Neural progenitor cell (in vitro differentiated cells): Measurements from ENCODE around the gene IQSEC1. TPM values are rescaled to one million over a fixed set of nuclear protein-coding genes. Genes with fewer than 3 reads are reported as not detected.

Experiments
- DNase-seq: peaks from one replicate; pipeline ENCODE4 v3.0.0-alpha.2; 2016; ENCODE audit warnings: low spot score
- H2AFZ ChIP-seq: fragments of 200-600 bp; sonication (generic); replicated peaks from 2 replicates; pipeline ENCODE4 v1.6.1; 2016; ENCODE audit warnings: antibody characterized with exemption
- H3F3A ChIP-seq: fragments of 200-600 bp; sonication (generic); 2 replicates; pipeline ENCODE4 v1.6.1; 2016; ENCODE audit warnings: antibody characterized with exemption, low read depth
- H3K27ac ChIP-seq: fragments of 200-600 bp; sonication (generic); 2 replicates; pipeline ENCODE4 v1.5.1; 2016; ENCODE audit warnings: mild to moderate bottlenecking
- H3K27me3 ChIP-seq: fragments of 200-600 bp; sonication (generic); 2 replicates; pipeline ENCODE4 v1.6.1; 2016; ENCODE audit warnings: mild to moderate bottlenecking, moderate library complexity
- H3K36me3 ChIP-seq: fragments of 200-600 bp; sonication (generic); 2 replicates; pipeline ENCODE4 v1.5.1; 2016
- H3K4me1 ChIP-seq: fragments of 200-600 bp; sonication (generic); 2 replicates; pipeline ENCODE4 v1.6.1; 2016; ENCODE audit warnings: mixed run types
- H3K4me2 ChIP-seq: fragments of 200-600 bp; sonication (generic); 2 replicates; pipeline ENCODE4 v1.6.1; 2016
- H3K4me3 ChIP-seq: fragments of 200-600 bp; sonication (generic); 2 replicates; pipeline ENCODE4 v1.5.1; 2016
- H3K79me2 ChIP-seq: fragments of 200-600 bp; sonication (generic); 2 replicates; pipeline ENCODE4 v1.6.1; 2016; ENCODE audit warnings: low read depth
- H3K9ac ChIP-seq: fragments of 200-600 bp; sonication (generic); 2 replicates; pipeline ENCODE4 v1.6.1; 2016
- H3K9me3 ChIP-seq: fragments of 200-600 bp; sonication (generic); 2 replicates; pipeline ENCODE4 v1.5.1; 2016; ENCODE audit warnings: low read depth
- H4K20me1 ChIP-seq: fragments of 200-600 bp; sonication (generic); 2 replicates; pipeline ENCODE4 v1.6.1; 2016; ENCODE audit warnings: low read depth
- H3K27ac Mint-ChIP-seq: 3 replicates; pipeline ENCODE4 v1.8.0; 2021; ENCODE audit warnings: mixed read lengths
- H3K27me3 Mint-ChIP-seq: 2 replicates; pipeline ENCODE4 v1.8.0; 2022; ENCODE audit warnings: low read depth, mild to moderate bottlenecking, inconsistent platforms, moderate library complexity, mixed read lengths; ENCODE audit not compliant: insufficient read depth
- H3K36me3 Mint-ChIP-seq: 3 replicates; pipeline ENCODE4 v1.8.0; 2021; ENCODE audit warnings: mixed read lengths
- H3K4me1 Mint-ChIP-seq: 3 replicates; pipeline ENCODE4 v1.8.0; 2021; ENCODE audit warnings: mixed read lengths
- H3K4me3 Mint-ChIP-seq: 3 replicates; pipeline ENCODE4 v1.8.0; 2021; ENCODE audit warnings: mild to moderate bottlenecking, moderate library complexity, mixed read lengths
- H3K9me3 Mint-ChIP-seq: 3 replicates; pipeline ENCODE4 v1.8.0; 2020; ENCODE audit warnings: mixed read lengths
- EZH2 ChIP-seq: fragments of 200-600 bp; sonication (generic); IDR thresholded peaks from 2 replicates; pipeline ENCODE4 v1.6.1; 2017; ENCODE audit warnings: antibody characterized with exemption, mild to moderate bottlenecking, moderate library complexity
- EZH2phosphoT487 ChIP-seq: fragments of 200-600 bp; sonication (generic); IDR thresholded peaks from 2 replicates; pipeline ENCODE4 v1.6.1; 2017; ENCODE audit warnings: antibody characterized with exemption
- total RNA-seq: library from RNA; depleted of rRNA; stranded (reverse); fragments of >200 nt; gene quantifications from 2 replicates; pipeline ENCODE4 v1.2.3, GENCODE V29; 2015; ENCODE audit warnings: low replicate concordance
- TF ChIP-seq, protein P1 (sequence below): fragments of 200-600 bp; sonication (generic); IDR thresholded peaks from 2 replicates; pipeline ENCODE4 v1.5.1; 2017; ENCODE audit warnings: antibody characterized with exemption, mild to moderate bottlenecking

The IQSEC1 gene
- total RNA-seq, 1 donor from 2014 or later, result 8.9 TPM

DNA sequence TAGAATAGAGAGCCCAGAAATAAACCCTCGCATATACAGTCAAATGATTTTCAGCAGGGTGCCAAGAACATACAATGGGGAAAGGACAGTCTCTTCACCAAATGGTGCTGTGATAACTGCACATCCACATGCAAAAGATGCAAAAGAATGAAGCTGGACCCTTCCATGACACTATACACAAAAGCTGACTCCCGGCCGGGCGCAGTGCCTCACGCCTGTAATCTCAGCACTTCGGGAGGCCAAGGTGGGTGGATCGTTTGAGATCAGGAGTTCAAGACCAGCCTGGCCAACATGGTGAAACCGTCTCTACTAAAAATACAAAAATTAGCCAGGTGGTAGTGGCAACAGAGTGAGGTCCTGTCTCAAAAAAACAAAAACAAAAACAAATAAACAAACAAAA is 43.2 kb upstream of the IQSEC1 start:
- no peak for DNase-seq
- no peaks in the 10 kb centered on the region for H3K9me3 ChIP-seq
- no peak overlapping the region for H2AFZ ChIP-seq
- H3K36me3 ChIP-seq, result no peaks in the 10 kb centered on the region
- H4K20me1 ChIP-seq, result peaks cover 4% of the 10 kb centered on the region
- Mint-ChIP-seq H3K4me3 (no peak overlapping the region), H3K27me3 (peaks cover 7% of the 10 kb centered on the region), H3K9me3 (no peaks in the 10 kb centered on the region), H3K36me3 (no peaks in the 10 kb centered on the region), H3K27ac (no peak overlapping the region), H3K4me1 (peaks cover 8% of the 10 kb centered on the region)
- no peak for TF ChIP-seq EZH2
- TF ChIP-seq EZH2phosphoT487, result no peak
- TF ChIP-seq, protein P1, sequence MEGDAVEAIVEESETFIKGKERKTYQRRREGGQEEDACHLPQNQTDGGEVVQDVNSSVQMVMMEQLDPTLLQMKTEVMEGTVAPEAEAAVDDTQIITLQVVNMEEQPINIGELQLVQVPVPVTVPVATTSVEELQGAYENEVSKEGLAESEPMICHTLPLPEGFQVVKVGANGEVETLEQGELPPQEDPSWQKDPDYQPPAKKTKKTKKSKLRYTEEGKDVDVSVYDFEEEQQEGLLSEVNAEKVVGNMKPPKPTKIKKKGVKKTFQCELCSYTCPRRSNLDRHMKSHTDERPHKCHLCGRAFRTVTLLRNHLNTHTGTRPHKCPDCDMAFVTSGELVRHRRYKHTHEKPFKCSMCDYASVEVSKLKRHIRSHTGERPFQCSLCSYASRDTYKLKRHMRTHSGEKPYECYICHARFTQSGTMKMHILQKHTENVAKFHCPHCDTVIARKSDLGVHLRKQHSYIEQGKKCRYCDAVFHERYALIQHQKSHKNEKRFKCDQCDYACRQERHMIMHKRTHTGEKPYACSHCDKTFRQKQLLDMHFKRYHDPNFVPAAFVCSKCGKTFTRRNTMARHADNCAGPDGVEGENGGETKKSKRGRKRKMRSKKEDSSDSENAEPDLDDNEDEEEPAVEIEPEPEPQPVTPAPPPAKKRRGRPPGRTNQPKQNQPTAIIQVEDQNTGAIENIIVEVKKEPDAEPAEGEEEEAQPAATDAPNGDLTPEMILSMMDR, result no peak
- peaks cover under 1% of the 10 kb centered on the region for H3K4me1 ChIP-seq
- H3K27ac ChIP-seq, result no peak overlapping the region
- H3K27me3 ChIP-seq, result no peaks in the 10 kb centered on the region
- H3K4me3 ChIP-seq, result no peak overlapping the region
- no peaks in the 10 kb centered on the region for H3F3A ChIP-seq
- no peak overlapping the region for H3K9ac ChIP-seq
- no peaks in the 10 kb centered on the region for H3K79me2 ChIP-seq
- H3K4me2 ChIP-seq, result no peak overlapping the region

- Histone ChIP-seq H4K20me1 (no peaks in the 10 kb centered on the region), H3K4me3 (no peak overlapping the region), H3K4me2 (no peak overlapping the region), H3F3A (no peaks in the 10 kb centered on the region), H3K27me3 (no peaks in the 10 kb centered on the region), H2AFZ (no peak overlapping the region), H3K79me2 (no peaks in the 10 kb centered on the region), H3K4me1 (peaks cover 5% of the 10 kb centered on the region), H3K27ac (no peak overlapping the region), H3K9ac (no peak overlapping the region), H3K9me3 (no peaks in the 10 kb centered on the region), H3K36me3 (no peaks in the 10 kb centered on the region)
- TF ChIP-seq, protein P1, result no peak
- TF ChIP-seq EZH2phosphoT487 (no peak), EZH2 (no peak)
- H3K36me3 Mint-ChIP-seq, result no peaks in the 10 kb centered on the region
- DNase-seq, result no peak
- H3K27me3 Mint-ChIP-seq, result peaks cover 7% of the 10 kb centered on the region
- H3K4me3 Mint-ChIP-seq, result no peak overlapping the region
- H3K4me1 Mint-ChIP-seq, result peaks cover 8% of the 10 kb centered on the region
- H3K27ac Mint-ChIP-seq, result no peak overlapping the region
- no peaks in the 10 kb centered on the region for H3K9me3 Mint-ChIP-seq
These were observed 42.8 kb upstream of the IQSEC1 start for GRCh38 chr3:13115991-13116390.

- H3K27me3 ChIP-seq, result no peaks in the 10 kb centered on the region
- Mint-ChIP-seq H3K27me3 (peaks cover 11% of the 10 kb centered on the region), H3K9me3 (no peaks in the 10 kb centered on the region), H3K4me1 (peaks cover 12% of the 10 kb centered on the region), H3K4me3 (no peak overlapping the region), H3K36me3 (no peaks in the 10 kb centered on the region), H3K27ac (no peak overlapping the region)
- no peaks in the 10 kb centered on the region for H3K9me3 ChIP-seq
- H3K27ac ChIP-seq, result no peak overlapping the region
- no peak overlapping the region for H3K4me3 ChIP-seq
- H3K4me1 ChIP-seq, result peaks cover 8% of the 10 kb centered on the region
- no peak for DNase-seq
- H4K20me1 ChIP-seq, result peaks cover under 1% of the 10 kb centered on the region
- no peaks in the 10 kb centered on the region for H3K36me3 ChIP-seq
- no peak overlapping the region for H3K9ac ChIP-seq
- H2AFZ ChIP-seq, result no peak overlapping the region
- H3K79me2 ChIP-seq, result no peaks in the 10 kb centered on the region
- no peaks in the 10 kb centered on the region for H3F3A ChIP-seq
- no peak for TF ChIP-seq EZH2
- TF ChIP-seq EZH2phosphoT487, result no peak
- TF ChIP-seq, protein P1, result no peak
- no peak overlapping the region for H3K4me2 ChIP-seq
These were observed 42.3 kb upstream of the IQSEC1 start for GRCh38 chr3:13115576-13115910.
